NCI-H146 treated with DMSO at 0.1 percent for 48 hours (cell line): ENCODE data around the gene ZIC2.

Experiments
- DNase-seq: peaks from one replicate; lab custom pipeline; 2025; ENCODE audit not compliant: unreplicated experiment; lab: John Stamatoyannopoulos, UW

Gene ZIC2

GRCh38 chr13:99959127-99959539, 22.5 kb upstream of the ZIC2 start:
- DNase-seq, result no peak

GRCh38 chr13:99959540-99960230, 21.9 kb upstream of the ZIC2 start:
- peak; percentile 39 for DNase-seq

- DNase-seq, result no peak
Measured at GRCh38 chr13:99960663-99961311, 20.8 kb upstream of the ZIC2 start.

- DNase-seq, result no peak
Measured at GRCh38 chr13:99961636-99962035, 19.9 kb upstream of the ZIC2 start.

GRCh38 chr13:99962242-99962641, 19.3 kb upstream of the ZIC2 start:
- no peak for DNase-seq

GRCh38 chr13:99963816-99964339, 17.7 kb upstream of the ZIC2 start:
- no peak for DNase-seq

GRCh38 chr13:99965329-99966000, 16.1 kb upstream of the ZIC2 start:
- no peak for DNase-seq

GRCh38 chr13:99966064-99966805, 15.3 kb upstream of the ZIC2 start:
- no peak for DNase-seq

- DNase-seq, result no peak
Measured at GRCh38 chr13:99967498-99967868, 14.1 kb upstream of the ZIC2 start.

GRCh38 chr13:99967869-99968520, 13.6 kb upstream of the ZIC2 start:
- DNase-seq, result no peak

- DNase-seq, result no peak
Measured at GRCh38 chr13:99968521-99969452, 12.8 kb upstream of the ZIC2 start.

GRCh38 chr13:99969453-99969918, 12.1 kb upstream of the ZIC2 start:
- DNase-seq, result no peak

- peak; percentile 80 for DNase-seq
Measured at GRCh38 chr13:99969919-99970650, 11.5 kb upstream of the ZIC2 start.

- DNase-seq, result peak; percentile 39
Measured at GRCh38 chr13:99970651-99971575, 10.7 kb upstream of the ZIC2 start.

- DNase-seq, result no peak
Measured at GRCh38 chr13:99971576-99972189, 9.9 kb upstream of the ZIC2 start, which contains the start of gene ZIC5. Gene ZIC5, minus strand, starts transcription at chr13:99971767. Its CDS starts 164 bp downstream, at chr13:99971603.

- no peak for DNase-seq
Measured at GRCh38 chr13:99972190-99972731, 9.3 kb upstream of the ZIC2 start.
